ENCODE results near the gene RWDD1.

Gene RWDD1

GRCh38 chr6:116557893-116558292 lies 13.4 kb upstream of the RWDD1 start:
- peak; percentile 91 for DNase-seq (ENCODE audit: low read depth)
- H3K4me3 ChIP-seq (ENCODE audit: low read length), result no peak overlapping the region
- TF ChIP-seq CTCF (conservative IDR thresholded peaks at IDR 0.05; ENCODE audit: low read depth, low read length), result no peak

DNA sequence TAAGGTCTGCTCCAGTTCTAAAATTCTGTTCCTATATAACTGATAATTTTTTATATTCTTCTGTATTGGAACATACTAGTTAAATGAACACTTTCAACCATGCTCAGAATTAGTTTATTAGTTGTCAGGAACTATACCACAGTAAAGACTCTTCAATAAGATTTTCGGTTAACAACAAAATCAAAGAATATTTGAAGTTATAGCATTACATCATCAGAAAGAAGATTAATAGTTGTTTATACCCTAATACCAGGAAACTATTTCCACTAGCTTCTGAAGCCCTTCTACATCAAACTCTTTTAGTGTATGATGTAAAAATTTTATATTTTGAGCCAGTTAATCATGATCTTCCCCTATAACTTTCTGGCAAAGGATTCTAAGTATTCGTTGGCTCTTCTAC lies 11.2 kb upstream of the RWDD1 start:
- no peak overlapping the region for H3K4me3 ChIP-seq (ENCODE audit: low read length)
- no peak for DNase-seq (ENCODE audit: low read depth)
- TF ChIP-seq CTCF (conservative IDR thresholded peaks at IDR 0.05; ENCODE audit: low read depth, low read length), result no peak

DNA sequence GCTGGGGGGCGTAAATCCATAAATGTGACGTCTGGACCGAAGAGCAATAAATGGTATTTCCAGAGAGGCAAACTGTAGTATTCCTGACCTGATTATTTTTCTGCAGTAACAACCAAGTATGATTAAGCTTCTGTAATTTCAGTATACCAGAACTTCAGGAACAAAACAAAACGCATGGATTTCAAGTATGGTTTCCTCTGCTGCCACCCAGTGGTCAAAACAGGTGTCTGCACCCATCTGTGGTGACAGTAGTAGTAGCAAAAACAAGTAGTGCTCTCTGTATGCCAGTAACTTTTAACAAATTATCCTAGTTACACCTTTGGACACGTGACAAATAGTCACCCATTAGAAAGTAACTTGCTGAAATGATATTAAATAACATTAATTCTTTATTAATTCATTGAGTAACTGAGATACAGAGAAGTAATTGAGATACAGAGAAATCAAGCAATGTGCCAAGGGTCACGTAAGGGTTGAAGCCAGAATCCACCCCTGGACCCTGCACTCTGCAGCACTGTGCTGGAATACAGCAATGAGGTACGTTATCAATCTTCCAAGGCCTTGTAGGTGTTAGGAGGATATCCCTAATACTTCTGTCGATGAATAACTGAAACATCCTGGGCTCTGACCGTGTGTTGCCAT lies 9.8 kb upstream of the RWDD1 start:
- TF ChIP-seq CTCF (conservative IDR thresholded peaks at IDR 0.05; ENCODE audit: low read depth, low read length), result peak; percentile 92
- DNase-seq (ENCODE audit: low read depth), result no peak
- no peak overlapping the region for H3K4me3 ChIP-seq (ENCODE audit: low read length)

GRCh38 chr6:116562019-116562403 lies 9.3 kb upstream of the RWDD1 start:
- no peak for TF ChIP-seq CTCF (conservative IDR thresholded peaks at IDR 0.05; ENCODE audit: low read depth, low read length)
- no peak overlapping the region for H3K4me3 ChIP-seq (ENCODE audit: low read length)
- no peak for DNase-seq (ENCODE audit: low read depth)

DNA sequence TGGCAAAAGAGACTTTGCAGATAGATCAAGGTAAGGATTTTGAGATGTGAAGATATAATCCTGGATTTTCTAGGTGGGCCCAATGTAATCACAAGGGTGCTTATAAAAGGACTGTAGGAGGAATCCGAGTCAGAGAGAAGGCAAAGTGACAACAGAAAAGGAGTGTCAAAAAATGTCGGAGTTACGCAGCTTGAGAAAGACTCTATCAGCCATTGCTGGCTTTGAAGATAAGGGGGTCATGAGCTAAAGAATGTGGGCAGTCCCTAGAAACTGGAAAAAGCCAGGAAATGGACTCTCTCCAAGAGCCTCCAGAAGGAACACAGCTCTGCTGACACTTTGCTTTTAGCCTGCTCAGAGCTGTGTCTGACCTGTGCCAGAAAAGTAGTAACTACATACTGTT lies 8.7 kb upstream of the RWDD1 start:
- DNase-seq (ENCODE audit: low read depth), result no peak
- no peak overlapping the region for H3K4me3 ChIP-seq (ENCODE audit: low read length)
- no peak for TF ChIP-seq CTCF (conservative IDR thresholded peaks at IDR 0.05; ENCODE audit: low read depth, low read length)

GRCh38 chr6:116563830-116564229 lies 7.5 kb upstream of the RWDD1 start:
- TF ChIP-seq CTCF (conservative IDR thresholded peaks at IDR 0.05; ENCODE audit: low read depth, low read length), result no peak
- no peak overlapping the region for H3K4me3 ChIP-seq (ENCODE audit: low read length)
- no peak for DNase-seq (ENCODE audit: low read depth)

DNA sequence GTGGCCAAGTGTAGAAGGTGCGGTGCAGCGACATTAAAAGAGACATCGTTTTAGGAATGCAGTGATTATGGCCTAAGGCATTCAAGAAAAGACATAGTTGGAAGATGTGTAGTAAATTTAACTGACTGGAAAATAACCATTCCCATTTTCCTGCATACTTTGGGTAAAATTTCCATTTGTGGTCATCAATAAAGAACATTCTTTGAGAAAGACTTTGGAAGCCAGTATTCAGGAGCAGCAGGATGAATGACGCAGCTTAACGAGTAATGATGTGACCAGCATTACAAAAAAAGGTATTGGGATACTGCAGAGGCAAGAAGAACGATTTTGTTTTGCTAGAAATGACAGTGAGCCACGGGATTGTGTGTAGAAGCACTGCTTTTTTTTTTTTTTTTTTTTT lies 7.0 kb upstream of the RWDD1 start:
- no peak for TF ChIP-seq CTCF (conservative IDR thresholded peaks at IDR 0.05; ENCODE audit: low read depth, low read length)
- DNase-seq (ENCODE audit: low read depth), result no peak
- H3K4me3 ChIP-seq (ENCODE audit: low read length), result no peak overlapping the region

All from retinal pigment epithelial cell (primary cell).